VCaP (cell line): Measurements from ENCODE around the gene NHSL1.

ENCODE experiments used
- H3K27ac ChIP-seq: fragments of 450-650 bp; 2 replicates; pipeline ENCODE4 v1.5.1; 2017
- CTCF ChIP-seq: fragments of 450-650 bp; conservative IDR thresholded peaks from 2 replicates; pipeline ENCODE4 v1.5.1; 2017; ENCODE audit warnings: mild to moderate bottlenecking, moderate library complexity

The NHSL1 gene

DNA sequence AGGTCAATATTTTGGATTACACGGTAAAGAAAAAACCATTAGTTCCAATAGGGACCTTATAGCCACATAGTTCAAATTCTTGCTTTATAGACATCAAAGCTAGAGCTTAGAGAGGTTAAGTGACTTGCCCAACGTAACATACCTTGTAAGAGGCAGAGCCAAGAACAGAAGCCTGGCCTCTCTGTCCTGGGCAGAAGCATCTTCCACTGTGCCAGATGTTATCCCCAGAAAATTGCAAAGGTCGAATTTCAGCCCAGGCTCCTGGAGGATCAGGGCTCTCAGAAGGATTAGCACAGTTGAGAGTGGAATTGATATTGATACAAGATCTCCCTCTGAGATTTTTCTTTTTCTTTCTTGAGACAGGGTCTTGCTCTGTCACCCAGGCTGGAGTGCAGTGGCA is 115.5 kb downstream of the NHSL1 start:
- peak overlapping the region; percentile 16; the same call in 1 of the 2 replicates for H3K27ac ChIP-seq
- no peak for TF ChIP-seq CTCF

- TF ChIP-seq CTCF, result 0 out of 2 replicates have a peak, but pooled peaks have one; percentile 11
- peak overlapping the region; percentile 26; the same call in 1 of the 2 replicates for H3K27ac ChIP-seq
These were observed 116.6 kb downstream of the NHSL1 start for GRCh38 chr6:138382498-138383265.

DNA sequence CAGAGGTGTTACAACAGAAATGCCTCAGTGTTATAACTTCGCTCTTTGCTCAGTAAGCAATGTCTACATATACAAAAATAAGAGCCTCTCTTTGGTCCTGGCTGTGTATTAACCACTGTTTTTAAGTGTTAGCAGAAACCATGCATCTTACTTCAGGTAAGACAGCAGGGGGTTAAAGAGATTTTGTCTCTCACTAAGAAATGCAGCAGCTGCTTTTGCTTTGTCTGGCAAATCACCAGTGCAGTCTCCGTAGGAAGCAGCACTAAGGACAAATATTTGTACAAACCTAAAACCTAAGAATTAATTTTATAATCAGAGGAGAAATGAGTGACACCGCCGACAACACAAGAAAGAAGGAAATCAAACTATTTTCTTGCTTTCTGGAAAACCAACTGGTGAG is 120.8 kb downstream of the NHSL1 start:
- no peak for TF ChIP-seq CTCF
- H3K27ac ChIP-seq, result peak overlapping the region; percentile 86

DNA sequence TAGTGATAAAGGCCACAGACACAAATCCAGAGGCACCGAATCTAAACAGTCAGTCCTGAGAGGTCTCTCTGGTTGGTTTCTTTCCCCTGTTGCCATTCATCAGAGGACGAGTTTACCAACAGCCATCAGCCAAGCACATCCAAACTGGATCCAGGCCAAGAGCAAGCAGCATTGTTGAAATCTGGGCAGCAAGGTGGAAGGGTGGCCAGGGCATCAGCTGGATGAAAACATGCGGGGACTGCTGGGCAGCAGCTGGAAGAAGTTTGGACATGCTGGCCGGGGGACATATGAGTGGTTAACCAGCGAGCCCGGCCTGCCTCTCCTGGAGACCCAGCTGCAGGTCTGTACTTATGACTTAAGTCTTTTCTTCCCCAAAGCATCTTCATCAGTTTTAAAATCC is 121.5 kb downstream of the NHSL1 start, which contains the start of gene SMIM28:
Gene SMIM28, plus strand, starts transcription at position 62 of the 400 bp plus-strand sequence. Its CDS starts 168 bp downstream, at position 230.
- H3K27ac ChIP-seq, result peak within 1 kb of the TSS; percentile 86
- no peak for TF ChIP-seq CTCF

DNA sequence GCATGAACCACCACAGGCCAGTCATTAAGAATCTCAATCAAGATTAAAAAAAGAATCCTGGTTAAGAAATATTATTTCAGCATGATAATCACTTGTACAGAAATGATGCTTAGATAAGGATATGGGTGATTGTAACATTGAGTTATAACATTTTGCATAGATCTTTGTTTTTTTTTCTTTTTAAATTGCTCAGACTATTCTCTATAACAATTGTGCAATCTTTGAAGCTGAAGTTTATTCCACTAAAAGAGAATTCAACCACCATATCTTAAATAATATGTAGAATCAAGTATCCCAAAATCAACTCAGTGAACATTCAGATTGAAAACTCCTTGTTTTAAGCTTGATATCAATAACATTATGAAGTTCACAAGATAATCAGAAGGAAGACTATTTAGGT is 122.3 kb downstream of the NHSL1 start:
- TF ChIP-seq CTCF, result no peak
- peak overlapping the region; percentile 86 for H3K27ac ChIP-seq

- no peak overlapping the region for H3K27ac ChIP-seq
- no peak for TF ChIP-seq CTCF
These were observed 124.5 kb downstream of the NHSL1 start for GRCh38 chr6:138374815-138375214.

DNA sequence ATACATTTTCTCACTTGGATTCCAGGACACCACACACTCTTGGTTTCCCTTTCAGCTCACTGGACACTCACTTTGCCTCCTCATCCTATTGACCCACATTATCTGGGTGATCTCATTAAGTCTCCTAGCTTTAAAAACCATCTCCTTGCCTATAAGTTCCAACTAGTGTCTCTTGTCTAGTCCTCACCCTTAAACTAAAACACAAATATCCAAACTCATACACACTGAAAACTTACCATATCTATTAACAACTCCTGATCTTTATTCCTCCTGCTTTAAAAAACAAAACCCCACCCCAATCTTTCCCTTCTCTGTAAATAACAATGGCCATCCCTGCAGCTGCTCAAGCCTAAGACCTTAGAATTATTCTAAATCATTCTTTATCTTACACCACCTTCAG is 125.1 kb downstream of the NHSL1 start:
- TF ChIP-seq CTCF, result no peak
- no peak overlapping the region for H3K27ac ChIP-seq
